GM23338 (cell line): Measurements from ENCODE around the gene SLC35G4. TPM values are rescaled to one million over a fixed set of nuclear protein-coding genes. Genes with fewer than 3 reads are reported as not detected.

Source experiments
- ATAC-seq: fragments of 200-7000 bp; cut with Tn5 transposase; 3 replicates; pipeline ENCODE4 v1.9.1; 2020
- DNase-seq: peaks from one replicate; pipeline ENCODE4 v3.0.0-alpha.2; 2015; ENCODE audit warnings: low spot score
- H2AFZ ChIP-seq: fragments of 200-600 bp; sonication (generic); 2 replicates; pipeline ENCODE4 v1.8.0; 2016; ENCODE audit warnings: antibody characterized with exemption, mild to moderate bottlenecking, moderate library complexity
- H3F3A ChIP-seq: fragments of 200-600 bp; sonication (generic); replicated peaks from 2 replicates; pipeline ENCODE4 v1.8.0; 2017; ENCODE audit warnings: antibody characterized with exemption, mixed run types, low read depth
- H3K27ac ChIP-seq: fragments of 200-600 bp; sonication (generic); 2 replicates; pipeline ENCODE4 v1.6.1; 2016; ENCODE audit warnings: low read depth
- H3K27me3 ChIP-seq: fragments of 200-600 bp; sonication (generic); 2 replicates; pipeline ENCODE4 v1.8.0; 2016; ENCODE audit warnings: mild to moderate bottlenecking, mixed run types, moderate library complexity; ENCODE audit not compliant: insufficient read depth
- H3K36me3 ChIP-seq: fragments of 200-600 bp; sonication (generic); 2 replicates; pipeline ENCODE4 v1.8.0; 2016; ENCODE audit warnings: mild to moderate bottlenecking; ENCODE audit not compliant: insufficient read depth
- H3K4me1 ChIP-seq: fragments of 200-600 bp; sonication (generic); 2 replicates; pipeline ENCODE4 v1.8.0; 2016; ENCODE audit warnings: mild to moderate bottlenecking, moderate library complexity; ENCODE audit not compliant: insufficient read depth
- H3K4me2 ChIP-seq: fragments of 200-600 bp; sonication (generic); 2 replicates; pipeline ENCODE4 v1.7.1; 2017; ENCODE audit warnings: mixed run types
- H3K4me3 ChIP-seq: fragments of 200-600 bp; sonication (generic); 2 replicates; pipeline ENCODE4 v1.6.1; 2016; ENCODE audit warnings: mixed run types
- H3K79me2 ChIP-seq: fragments of 200-600 bp; sonication (generic); replicated peaks from 2 replicates; pipeline ENCODE4 v1.8.0; 2017; ENCODE audit warnings: mild to moderate bottlenecking; ENCODE audit not compliant: insufficient read depth
- H3K9me2 ChIP-seq: fragments of 200-600 bp; sonication (generic); 2 replicates; pipeline ENCODE4 v1.8.0; 2017; ENCODE audit not compliant: insufficient read depth
- H4K20me1 ChIP-seq: fragments of 200-600 bp; sonication (generic); replicated peaks from 2 replicates; pipeline ENCODE4 v1.8.0; 2017; ENCODE audit warnings: mild to moderate bottlenecking; ENCODE audit not compliant: insufficient read depth
- H3K27ac Mint-ChIP-seq: 2 replicates; pipeline ENCODE4 v1.8.0; 2020; ENCODE audit warnings: inconsistent platforms, mild to moderate bottlenecking, moderate library complexity, mixed read lengths
- H3K27me3 Mint-ChIP-seq: 3 replicates; pipeline ENCODE4 v1.8.0; 2022; ENCODE audit warnings: low read depth, mild to moderate bottlenecking, moderate library complexity, mixed read lengths, inconsistent platforms; ENCODE audit not compliant: insufficient read depth, poor library complexity
- H3K36me3 Mint-ChIP-seq: 3 replicates; pipeline ENCODE4 v1.8.0; 2021; ENCODE audit warnings: low read depth, mild to moderate bottlenecking, inconsistent platforms, moderate library complexity, mixed read lengths
- H3K4me1 Mint-ChIP-seq: 3 replicates; pipeline ENCODE4 v1.8.0; 2020; ENCODE audit warnings: mild to moderate bottlenecking, inconsistent platforms, mixed read lengths
- H3K4me3 Mint-ChIP-seq: 3 replicates; pipeline ENCODE4 v1.8.0; 2021; ENCODE audit warnings: moderate library complexity, mild to moderate bottlenecking, inconsistent platforms, mixed read lengths
- H3K9me3 Mint-ChIP-seq: 3 replicates; pipeline ENCODE4 v1.8.0; 2020; ENCODE audit warnings: moderate library complexity, mild to moderate bottlenecking, inconsistent platforms, mixed read lengths
- CREB1 ChIP-seq: fragments of 250-450 bp; sonication (Bioruptor Pico); IDR thresholded peaks from 2 replicates; pipeline ENCODE4 v1.5.0; 2020; ENCODE audit warnings: low read depth, mild to moderate bottlenecking, moderate library complexity
- ETS1 ChIP-seq: IDR thresholded peaks from 2 replicates; pipeline ENCODE4 v1.6.1; 2016; ENCODE audit warnings: antibody characterized with exemption
- EZH2 ChIP-seq: fragments of 200-600 bp; sonication (generic); IDR thresholded peaks from one replicate; pipeline ENCODE4 v1.8.0; 2017; ENCODE audit warnings: antibody characterized with exemption, mild to moderate bottlenecking, low read depth; ENCODE audit not compliant: unreplicated experiment
- EZH2phosphoT487 ChIP-seq: fragments of 200-600 bp; sonication (generic); IDR thresholded peaks from one replicate; pipeline ENCODE4 v1.8.1; 2018; ENCODE audit warnings: antibody characterized with exemption; ENCODE audit not compliant: unreplicated experiment
- JUNB ChIP-seq: IDR thresholded peaks from one replicate; pipeline ENCODE4 v1.6.1; 2016; ENCODE audit warnings: antibody characterized with exemption; ENCODE audit not compliant: unreplicated experiment
- NANOG ChIP-seq: IDR thresholded peaks from 2 replicates; pipeline ENCODE4 v1.6.1; 2016; ENCODE audit warnings: antibody characterized with exemption, borderline replicate concordance
- POLR2AphosphoS5 ChIP-seq: IDR thresholded peaks from 2 replicates; pipeline ENCODE4 v1.6.1; 2016; ENCODE audit warnings: antibody characterized with exemption, low read depth
- REST ChIP-seq: IDR thresholded peaks from one replicate; pipeline ENCODE4 v1.6.1; 2018; ENCODE audit warnings: antibody characterized with exemption; ENCODE audit not compliant: unreplicated experiment
- STAT1 ChIP-seq: IDR thresholded peaks from one replicate; pipeline ENCODE4 v1.6.1; 2016; ENCODE audit warnings: antibody characterized with exemption; ENCODE audit not compliant: unreplicated experiment
- ZNF114 ChIP-seq: fragments of 250-450 bp; sonication (Bioruptor Pico); IDR thresholded peaks from 2 replicates; pipeline ENCODE4 v1.5.0; 2020; ENCODE audit warnings: mild to moderate bottlenecking, moderate library complexity
- ZNF331 ChIP-seq: fragments of 250-450 bp; sonication (Bioruptor Pico); IDR thresholded peaks from 2 replicates; pipeline ENCODE4 v1.5.0; 2020; ENCODE audit warnings: low read depth, mild to moderate bottlenecking, moderate library complexity
- ZNF462 ChIP-seq: fragments of 250-450 bp; sonication (Bioruptor Pico); IDR thresholded peaks from 2 replicates; pipeline ENCODE4 v1.5.0; 2020; ENCODE audit warnings: mild to moderate bottlenecking, moderate library complexity
- polyA plus RNA-seq: library from polyadenylated mRNA; unstranded; fragments of >200 nt; fragmentation: Nextera tagmentation; extraction: Ambion mirVana; gene quantifications from 2 replicates; pipeline ENCODE4 v1.2.1, GENCODE V29; 2016
- total RNA-seq: library from RNA; depleted of rRNA; stranded (reverse); fragments of >200 nt; shearing (Covaris generic); gene quantifications from 2 replicates; pipeline ENCODE4 v1.2.3, GENCODE V29; 2014
- TF ChIP-seq, protein P1 (sequence below), 2 experiments: fragments of 200-600 bp in 1 of 2; sonication (generic) in 1 of 2; conservative IDR thresholded peaks; 2 replicates each; pipeline versions ENCODE4 v1.5.1 to v1.6.1; 2016 to 2017; ENCODE audit warnings: antibody characterized with exemption in 2 of 2, low read depth in 2 of 2, mild to moderate bottlenecking in 2 of 2, moderate library complexity in 1 of 2

Gene SLC35G4
- total and polyA plus RNA-seq, 2 experiments from 2014 or later = not detected

- TF ChIP-seq JUNB (no peak), NANOG (no peak), CREB1 (CRISPR knock-in tag) (no peak), POLR2AphosphoS5 (no peak)
Observed at GRCh38 chr18:11658019-11658418, 48.6 kb downstream of the SLC35G4 start (continued).

GRCh38 chr18:11658989-11659388, 49.6 kb downstream of the SLC35G4 start:
- H2AFZ ChIP-seq = no peak overlapping the region
- Mint-ChIP-seq H3K4me3 (no peak overlapping the region), H3K36me3 (no peaks in the 10 kb centered on the region; the same call in 2 of the 3 replicates), H3K27me3 (peaks cover 8% of the 10 kb centered on the region), H3K27ac (no peak overlapping the region), H3K4me1 (no peaks in the 10 kb centered on the region), H3K9me3 (no peaks in the 10 kb centered on the region)
- no peaks in the 10 kb centered on the region for H3K79me2 ChIP-seq
- no peak for ATAC-seq
- TF ChIP-seq ETS1 (no peak), ZNF331 (CRISPR knock-in tag) (no peak), ZNF114 (CRISPR knock-in tag) (no peak), EZH2phosphoT487 (no peak), STAT1 (no peak), CREB1 (CRISPR knock-in tag) (no peak), ZNF462 (no peak), EZH2 (no peak), POLR2AphosphoS5 (no peak), JUNB (no peak), REST (no peak), NANOG (no peak)
- TF ChIP-seq, protein P1, sequence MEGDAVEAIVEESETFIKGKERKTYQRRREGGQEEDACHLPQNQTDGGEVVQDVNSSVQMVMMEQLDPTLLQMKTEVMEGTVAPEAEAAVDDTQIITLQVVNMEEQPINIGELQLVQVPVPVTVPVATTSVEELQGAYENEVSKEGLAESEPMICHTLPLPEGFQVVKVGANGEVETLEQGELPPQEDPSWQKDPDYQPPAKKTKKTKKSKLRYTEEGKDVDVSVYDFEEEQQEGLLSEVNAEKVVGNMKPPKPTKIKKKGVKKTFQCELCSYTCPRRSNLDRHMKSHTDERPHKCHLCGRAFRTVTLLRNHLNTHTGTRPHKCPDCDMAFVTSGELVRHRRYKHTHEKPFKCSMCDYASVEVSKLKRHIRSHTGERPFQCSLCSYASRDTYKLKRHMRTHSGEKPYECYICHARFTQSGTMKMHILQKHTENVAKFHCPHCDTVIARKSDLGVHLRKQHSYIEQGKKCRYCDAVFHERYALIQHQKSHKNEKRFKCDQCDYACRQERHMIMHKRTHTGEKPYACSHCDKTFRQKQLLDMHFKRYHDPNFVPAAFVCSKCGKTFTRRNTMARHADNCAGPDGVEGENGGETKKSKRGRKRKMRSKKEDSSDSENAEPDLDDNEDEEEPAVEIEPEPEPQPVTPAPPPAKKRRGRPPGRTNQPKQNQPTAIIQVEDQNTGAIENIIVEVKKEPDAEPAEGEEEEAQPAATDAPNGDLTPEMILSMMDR (conservative IDR thresholded peaks at IDR 0.05; ENCODE audit: low read depth in 2 of 2) = no peak
- H3K4me3 ChIP-seq = no peak overlapping the region
- no peaks in the 10 kb centered on the region for H3F3A ChIP-seq
- H3K36me3 ChIP-seq = no peaks in the 10 kb centered on the region
- DNase-seq = no peak
- H4K20me1 ChIP-seq = no peaks in the 10 kb centered on the region
- H3K27ac ChIP-seq = no peak overlapping the region
- H3K9me2 ChIP-seq = peaks cover 4% of the 10 kb centered on the region; the same call in 1 of the 2 replicates
- no peaks in the 10 kb centered on the region for H3K27me3 ChIP-seq
- H3K4me2 ChIP-seq = no peak overlapping the region
- H3K4me1 ChIP-seq = no peaks in the 10 kb centered on the region
